ENCODE results near the gene CANX.

CANX gene

GRCh38 chr5:179762781-179763176 lies 64.0 kb downstream of the CANX start:
- H3K4me1 Mint-ChIP-seq, result peaks cover 55% of the 10 kb centered on the region
- H3K27ac Mint-ChIP-seq, result no peak overlapping the region
- no peaks in the 10 kb centered on the region for H3K9me3 Mint-ChIP-seq
- H3K36me3 Mint-ChIP-seq, result peaks cover 3% of the 10 kb centered on the region
- no peaks in the 10 kb centered on the region for H3K27me3 Mint-ChIP-seq
- no peak overlapping the region for H3K4me3 Mint-ChIP-seq

GRCh38 chr5:179763215-179763945 lies 64.6 kb downstream of the CANX start:
- Mint-ChIP-seq H3K27me3 (no peaks in the 10 kb centered on the region), H3K4me1 (peaks cover 53% of the 10 kb centered on the region), H3K36me3 (peaks cover 3% of the 10 kb centered on the region), H3K27ac (no peak overlapping the region), H3K9me3 (no peaks in the 10 kb centered on the region), H3K4me3 (no peak overlapping the region)

- peaks cover 51% of the 10 kb centered on the region for H3K4me1 Mint-ChIP-seq
- no peak overlapping the region for H3K4me3 Mint-ChIP-seq
- H3K27ac Mint-ChIP-seq, result no peak overlapping the region
- H3K36me3 Mint-ChIP-seq, result peaks cover 5% of the 10 kb centered on the region
- H3K9me3 Mint-ChIP-seq, result no peaks in the 10 kb centered on the region
- no peaks in the 10 kb centered on the region for H3K27me3 Mint-ChIP-seq
Observed at GRCh38 chr5:179764056-179764455, 65.3 kb downstream of the CANX start.

- Mint-ChIP-seq H3K9me3 (no peaks in the 10 kb centered on the region), H3K4me3 (no peak overlapping the region), H3K4me1 (peaks cover 38% of the 10 kb centered on the region), H3K27me3 (no peaks in the 10 kb centered on the region), H3K36me3 (peaks cover 7% of the 10 kb centered on the region), H3K27ac (no peak overlapping the region)
Observed at GRCh38 chr5:179765400-179765799, 66.6 kb downstream of the CANX start.

GRCh38 chr5:179766021-179766725 lies 67.4 kb downstream of the CANX start:
- Mint-ChIP-seq H3K36me3 (peaks cover 8% of the 10 kb centered on the region), H3K4me3 (no peak overlapping the region), H3K27me3 (no peaks in the 10 kb centered on the region), H3K27ac (no peak overlapping the region), H3K9me3 (no peaks in the 10 kb centered on the region), H3K4me1 (peaks cover 34% of the 10 kb centered on the region)

DNA sequence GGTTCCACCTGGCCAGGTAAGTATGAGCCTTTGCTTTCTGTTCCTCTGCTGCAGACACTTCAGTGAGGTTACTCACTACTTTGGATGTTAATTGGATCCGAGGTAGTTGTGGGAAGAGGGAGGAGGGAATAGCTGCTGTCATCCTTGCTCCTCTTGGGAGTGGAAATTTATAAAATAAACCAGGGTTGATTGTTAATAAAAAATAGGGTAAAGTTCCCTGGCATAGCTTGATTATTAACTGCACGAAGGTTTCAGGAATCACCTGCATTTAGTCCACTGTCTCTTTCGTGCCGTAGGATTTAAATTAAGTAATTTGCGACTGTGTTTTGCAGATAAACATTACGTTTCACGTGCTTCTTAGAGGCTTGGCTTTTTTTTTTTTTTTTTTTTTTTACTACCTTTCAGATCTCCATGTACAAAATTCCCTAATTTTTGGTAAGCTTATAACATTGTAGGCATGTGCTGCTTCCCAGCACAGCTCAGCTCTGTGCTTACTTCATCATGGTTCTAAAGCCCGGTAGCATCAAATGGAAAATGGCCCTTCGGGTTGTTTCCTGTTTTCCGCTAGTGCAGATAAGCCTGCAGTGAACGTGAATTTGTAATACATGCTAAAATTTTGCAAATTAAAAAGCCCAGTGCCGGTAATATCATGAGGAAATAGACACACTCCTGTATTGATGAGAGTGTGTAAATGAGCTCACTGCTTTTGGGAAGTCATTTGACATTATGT lies 68.1 kb downstream of the CANX start:
- H3K4me1 Mint-ChIP-seq, result peaks cover 27% of the 10 kb centered on the region
- H3K27me3 Mint-ChIP-seq, result no peaks in the 10 kb centered on the region
- H3K9me3 Mint-ChIP-seq, result no peaks in the 10 kb centered on the region
- peaks cover 8% of the 10 kb centered on the region for H3K36me3 Mint-ChIP-seq
- no peak overlapping the region for H3K27ac Mint-ChIP-seq
- H3K4me3 Mint-ChIP-seq, result no peak overlapping the region

- peaks cover 10% of the 10 kb centered on the region for H3K36me3 Mint-ChIP-seq
- no peaks in the 10 kb centered on the region for H3K27me3 Mint-ChIP-seq
- H3K9me3 Mint-ChIP-seq, result no peaks in the 10 kb centered on the region
- H3K4me1 Mint-ChIP-seq, result peaks cover 20% of the 10 kb centered on the region
- no peak overlapping the region for H3K4me3 Mint-ChIP-seq
- no peak overlapping the region for H3K27ac Mint-ChIP-seq
Observed at GRCh38 chr5:179767496-179768100, 68.8 kb downstream of the CANX start.

- Mint-ChIP-seq H3K27ac (no peak overlapping the region), H3K36me3 (peaks cover 10% of the 10 kb centered on the region), H3K9me3 (no peaks in the 10 kb centered on the region), H3K4me3 (no peak overlapping the region), H3K4me1 (peaks cover 11% of the 10 kb centered on the region), H3K27me3 (no peaks in the 10 kb centered on the region)
Observed at GRCh38 chr5:179768326-179769085, 69.7 kb downstream of the CANX start.

GRCh38 chr5:179769271-179769670 lies 70.5 kb downstream of the CANX start:
- Mint-ChIP-seq H3K27ac (no peak overlapping the region), H3K4me3 (no peak overlapping the region), H3K9me3 (no peaks in the 10 kb centered on the region), H3K4me1 (peaks cover 4% of the 10 kb centered on the region), H3K27me3 (no peaks in the 10 kb centered on the region), H3K36me3 (peaks cover 10% of the 10 kb centered on the region)

DNA sequence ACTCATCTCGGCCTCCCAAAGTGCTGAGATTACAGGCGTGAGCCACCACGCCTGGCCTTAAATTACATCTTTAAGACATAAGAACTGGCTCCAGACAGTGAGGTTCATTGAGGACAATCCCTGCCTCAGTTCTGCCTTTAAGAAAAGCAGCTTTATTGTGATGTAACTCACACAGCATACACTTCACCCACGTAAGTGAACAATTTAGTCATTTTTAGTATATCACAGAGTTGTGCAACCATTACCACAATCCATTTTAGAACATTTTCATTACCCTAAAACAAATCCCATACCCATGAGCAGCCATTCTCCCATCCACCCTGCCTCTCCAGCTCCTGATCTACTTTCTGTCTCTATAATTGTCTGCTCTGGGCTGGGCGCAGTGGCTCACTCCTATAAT lies 71.0 kb downstream of the CANX start:
- Mint-ChIP-seq H3K4me1 (peaks cover 4% of the 10 kb centered on the region), H3K27ac (no peak overlapping the region), H3K27me3 (no peaks in the 10 kb centered on the region), H3K36me3 (peaks cover 10% of the 10 kb centered on the region), H3K9me3 (no peaks in the 10 kb centered on the region), H3K4me3 (no peak overlapping the region)

DNA sequence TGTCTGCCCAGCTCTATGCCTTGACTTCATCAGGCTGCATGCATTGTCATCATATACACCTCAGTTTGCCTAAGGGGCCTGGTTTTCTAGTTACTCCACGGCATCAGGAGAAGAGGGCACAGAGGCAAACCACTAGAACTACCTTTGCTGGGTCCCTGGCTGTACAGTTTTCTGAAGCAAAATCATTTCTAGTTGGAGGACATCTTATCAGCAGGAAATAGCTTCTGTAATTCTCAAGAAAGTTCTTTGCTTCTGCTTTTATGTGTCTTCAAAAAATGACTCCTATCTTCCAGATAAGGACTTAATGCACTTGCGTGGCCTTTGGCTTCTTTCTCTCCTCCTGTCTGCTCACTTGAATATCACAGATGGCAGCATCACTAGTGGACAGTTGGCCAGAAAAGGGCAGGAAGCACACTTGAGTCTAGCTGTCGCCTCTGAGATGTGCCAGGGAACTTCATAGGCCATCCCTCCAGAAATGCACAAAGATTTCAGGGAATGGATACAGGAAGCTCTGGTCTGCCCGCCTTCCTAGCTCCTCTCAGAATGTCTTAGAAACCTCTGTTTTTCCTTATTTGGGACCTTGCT lies 72.6 kb downstream of the CANX start:
- Mint-ChIP-seq H3K27ac (no peak overlapping the region), H3K4me3 (no peak overlapping the region), H3K4me1 (no peaks in the 10 kb centered on the region), H3K9me3 (no peaks in the 10 kb centered on the region), H3K27me3 (no peaks in the 10 kb centered on the region), H3K36me3 (peaks cover 7% of the 10 kb centered on the region)

GRCh38 chr5:179772351-179772750 lies 73.6 kb downstream of the CANX start:
- H3K9me3 Mint-ChIP-seq, result no peaks in the 10 kb centered on the region
- no peak overlapping the region for H3K4me3 Mint-ChIP-seq
- H3K27me3 Mint-ChIP-seq, result no peaks in the 10 kb centered on the region
- H3K27ac Mint-ChIP-seq, result no peak overlapping the region
- no peaks in the 10 kb centered on the region for H3K4me1 Mint-ChIP-seq
- H3K36me3 Mint-ChIP-seq, result peaks cover 7% of the 10 kb centered on the region

DNA sequence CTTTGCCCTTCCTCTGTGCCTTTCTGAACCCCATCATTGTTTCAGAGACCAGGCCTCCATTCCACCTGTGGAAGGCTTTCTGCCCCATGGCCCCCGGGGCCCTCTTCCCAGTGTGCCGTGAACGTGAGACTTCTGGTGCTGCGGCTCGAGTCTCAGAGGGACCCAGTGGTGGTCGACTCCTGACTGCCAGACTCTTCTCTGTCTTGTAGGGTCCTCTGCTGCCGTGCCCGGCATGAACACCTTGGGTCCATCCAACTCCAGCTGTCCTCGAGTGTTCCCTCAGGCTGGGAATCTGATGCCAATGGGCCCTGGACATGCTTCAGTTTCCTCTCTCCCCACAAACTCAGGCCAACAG lies 74.9 kb downstream of the CANX start:
- Mint-ChIP-seq H3K9me3 (no peaks in the 10 kb centered on the region), H3K27me3 (no peaks in the 10 kb centered on the region), H3K4me3 (no peak overlapping the region), H3K4me1 (no peaks in the 10 kb centered on the region), H3K36me3 (peaks cover 11% of the 10 kb centered on the region), H3K27ac (no peak overlapping the region)

- H3K4me1 Mint-ChIP-seq, result no peaks in the 10 kb centered on the region
- H3K27me3 Mint-ChIP-seq, result no peaks in the 10 kb centered on the region
- H3K4me3 Mint-ChIP-seq, result no peak overlapping the region
- peaks cover 8% of the 10 kb centered on the region for H3K36me3 Mint-ChIP-seq
- H3K27ac Mint-ChIP-seq, result no peak overlapping the region
- H3K9me3 Mint-ChIP-seq, result no peaks in the 10 kb centered on the region
Observed at GRCh38 chr5:179774442-179774841, 75.7 kb downstream of the CANX start.

DNA sequence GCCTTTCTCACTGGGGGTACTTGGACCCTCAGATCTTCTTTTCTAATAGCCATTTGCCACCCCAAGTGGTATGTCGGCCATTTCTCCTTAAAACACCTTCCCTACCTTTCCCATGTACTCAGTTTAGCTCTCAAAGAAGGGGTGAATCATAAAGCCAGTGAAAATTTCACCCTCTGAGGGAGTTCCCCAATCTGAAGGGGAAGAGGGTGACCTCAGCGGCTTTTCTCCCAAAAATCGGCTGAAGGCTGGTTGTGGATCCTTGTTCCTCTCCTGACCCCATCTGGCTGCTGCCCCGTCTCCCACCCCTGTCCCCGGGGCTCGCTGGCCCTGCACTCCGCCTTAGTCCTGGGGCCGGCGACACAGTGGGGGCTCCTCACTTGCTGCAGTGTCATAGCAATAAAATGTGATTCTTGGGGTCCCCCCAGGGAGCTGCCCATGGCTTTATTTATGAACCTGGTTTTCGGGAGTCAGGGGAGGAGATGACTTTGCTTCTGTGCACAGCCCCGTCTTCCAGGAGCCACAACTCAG lies 77.7 kb downstream of the CANX start:
- no peak overlapping the region for H3K4me3 Mint-ChIP-seq
- H3K4me1 Mint-ChIP-seq, result no peaks in the 10 kb centered on the region
- H3K9me3 Mint-ChIP-seq, result no peaks in the 10 kb centered on the region
- H3K36me3 Mint-ChIP-seq, result peaks cover 11% of the 10 kb centered on the region
- no peak overlapping the region for H3K27ac Mint-ChIP-seq
- no peaks in the 10 kb centered on the region for H3K27me3 Mint-ChIP-seq
